Measurements from ENCODE around the gene GCGR.

- TF ChIP-seq POLR2A (IDR thresholded peaks at IDR 0.05) (no peak), CTCF (IDR thresholded peaks at IDR 0.05) (no peak)
Measured at GRCh38 chr17:81819708-81820107, 15.8 kb downstream of the GCGR start.

Data from uterus (tissue), 2 donors.